AG04449 (cell line): ENCODE results near the gene SSR4.

Experiments
- CTCF ChIA-PET: fragments of 350-600 bp; formaldehyde crosslinking; extraction: SDS; loops from one replicate; lab custom pipeline; 2021; ENCODE audit warnings: antibody characterized with exemption; lab: Yijun Ruan, JAX
- POLR2A ChIA-PET: fragments of 400-600, 350-600 bp; formaldehyde crosslinking; extraction: SDS; loops from one replicate; lab custom pipeline; 2020; ENCODE audit warnings: antibody characterized with exemption, inconsistent platforms; lab: Yijun Ruan, JAX
- DNase-seq: peaks from one replicate; pipeline ENCODE4 v3.0.0-alpha.2; 2010; ENCODE audit warnings: low read depth, low spot score
- H3K4me3 ChIP-seq: 2 replicates; pipeline ENCODE4 v1.5.1; 2011; ENCODE audit warnings: low read depth, mild to moderate bottlenecking, control low read depth, low read length
- TF ChIP-seq, protein P1 (sequence below): IDR thresholded peaks from one replicate; pipeline ENCODE4 v1.5.1; 2011; ENCODE audit warnings: mild to moderate bottlenecking, moderate library complexity, low read length, control low read depth, inconsistent platforms; ENCODE audit not compliant: insufficient read depth; ENCODE audit errors: missing control alignments

The SSR4 gene

DNA sequence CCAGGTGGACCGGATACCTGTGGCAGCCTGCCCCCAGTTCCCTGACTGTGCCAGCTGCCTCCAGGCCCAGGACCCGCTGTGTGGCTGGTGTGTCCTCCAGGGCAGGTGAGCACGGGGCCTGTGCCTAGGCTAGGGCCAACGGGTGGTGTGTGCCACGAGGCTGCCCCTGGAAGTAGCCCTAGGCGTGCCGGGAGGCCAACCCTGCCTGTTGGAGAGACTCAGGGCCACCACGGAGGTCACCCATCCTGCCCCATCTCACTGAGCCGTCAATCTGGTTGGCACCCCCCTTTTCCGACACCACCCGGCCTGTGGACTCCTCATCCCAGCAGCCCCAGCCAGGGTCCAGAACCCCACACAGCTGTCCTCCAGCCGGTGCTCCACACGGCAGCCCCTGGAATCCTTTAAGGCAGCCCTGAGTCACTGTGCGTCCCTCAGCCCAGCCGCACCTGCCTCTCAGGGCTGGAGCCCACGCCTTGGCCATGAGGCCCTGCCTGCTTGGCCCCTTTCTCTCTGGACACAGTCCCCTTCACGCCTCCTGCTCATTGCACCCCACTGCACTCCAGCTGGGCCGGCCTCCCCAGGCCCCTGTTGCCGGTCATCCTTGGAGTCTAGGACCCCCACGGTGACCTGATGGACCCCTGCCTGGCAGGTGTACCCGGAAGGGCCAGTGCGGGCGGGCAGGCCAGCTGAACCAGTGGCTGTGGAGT is 25.2 kb upstream of the SSR4 start:
- TF ChIP-seq, protein P1, sequence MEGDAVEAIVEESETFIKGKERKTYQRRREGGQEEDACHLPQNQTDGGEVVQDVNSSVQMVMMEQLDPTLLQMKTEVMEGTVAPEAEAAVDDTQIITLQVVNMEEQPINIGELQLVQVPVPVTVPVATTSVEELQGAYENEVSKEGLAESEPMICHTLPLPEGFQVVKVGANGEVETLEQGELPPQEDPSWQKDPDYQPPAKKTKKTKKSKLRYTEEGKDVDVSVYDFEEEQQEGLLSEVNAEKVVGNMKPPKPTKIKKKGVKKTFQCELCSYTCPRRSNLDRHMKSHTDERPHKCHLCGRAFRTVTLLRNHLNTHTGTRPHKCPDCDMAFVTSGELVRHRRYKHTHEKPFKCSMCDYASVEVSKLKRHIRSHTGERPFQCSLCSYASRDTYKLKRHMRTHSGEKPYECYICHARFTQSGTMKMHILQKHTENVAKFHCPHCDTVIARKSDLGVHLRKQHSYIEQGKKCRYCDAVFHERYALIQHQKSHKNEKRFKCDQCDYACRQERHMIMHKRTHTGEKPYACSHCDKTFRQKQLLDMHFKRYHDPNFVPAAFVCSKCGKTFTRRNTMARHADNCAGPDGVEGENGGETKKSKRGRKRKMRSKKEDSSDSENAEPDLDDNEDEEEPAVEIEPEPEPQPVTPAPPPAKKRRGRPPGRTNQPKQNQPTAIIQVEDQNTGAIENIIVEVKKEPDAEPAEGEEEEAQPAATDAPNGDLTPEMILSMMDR, result no peak
- H3K4me3 ChIP-seq, result no peak overlapping the region
- ChIA-PET POLR2A (no interaction called here), CTCF (no interaction called here)
- DNase-seq, result no peak

DNA sequence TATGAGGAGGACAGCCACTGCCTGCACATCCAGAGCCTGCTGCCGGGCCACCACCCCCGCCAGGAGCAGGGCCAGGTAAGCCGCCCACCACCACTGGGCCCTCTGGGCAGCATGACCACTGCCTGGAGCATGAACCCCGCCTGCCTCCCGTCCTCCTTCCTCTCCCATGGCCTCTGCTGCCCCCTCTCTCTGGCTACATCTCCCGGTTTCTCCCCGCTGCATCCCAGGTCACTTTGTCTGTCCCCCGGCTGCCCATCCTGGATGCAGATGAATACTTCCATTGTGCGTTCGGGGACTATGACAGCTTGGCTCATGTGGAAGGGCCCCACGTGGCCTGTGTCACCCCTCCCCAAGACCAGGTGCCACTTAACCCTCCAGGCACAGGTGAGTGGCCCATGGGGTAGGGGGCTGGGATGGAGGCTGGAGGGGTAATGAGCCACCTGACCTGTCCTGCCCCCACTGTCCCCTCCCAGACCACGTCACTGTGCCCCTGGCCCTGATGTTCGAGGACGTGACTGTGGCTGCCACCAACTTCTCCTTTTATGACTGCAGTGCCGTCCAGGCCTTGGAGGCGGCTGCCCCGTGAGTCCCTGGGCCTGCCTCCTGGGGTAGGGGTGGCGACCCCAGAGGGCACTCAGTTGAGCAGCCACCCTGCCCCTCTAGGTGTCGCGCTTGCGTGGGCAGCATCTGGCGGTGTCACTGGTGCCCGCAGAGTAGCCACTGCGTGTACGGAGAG is 24.4 kb upstream of the SSR4 start:
- DNase-seq, result no peak
- H3K4me3 ChIP-seq, result no peak overlapping the region
- CTCF ChIA-PET, result no interaction called here
- POLR2A ChIA-PET, result no interaction called here
- TF ChIP-seq, protein P1, result no peak

DNA sequence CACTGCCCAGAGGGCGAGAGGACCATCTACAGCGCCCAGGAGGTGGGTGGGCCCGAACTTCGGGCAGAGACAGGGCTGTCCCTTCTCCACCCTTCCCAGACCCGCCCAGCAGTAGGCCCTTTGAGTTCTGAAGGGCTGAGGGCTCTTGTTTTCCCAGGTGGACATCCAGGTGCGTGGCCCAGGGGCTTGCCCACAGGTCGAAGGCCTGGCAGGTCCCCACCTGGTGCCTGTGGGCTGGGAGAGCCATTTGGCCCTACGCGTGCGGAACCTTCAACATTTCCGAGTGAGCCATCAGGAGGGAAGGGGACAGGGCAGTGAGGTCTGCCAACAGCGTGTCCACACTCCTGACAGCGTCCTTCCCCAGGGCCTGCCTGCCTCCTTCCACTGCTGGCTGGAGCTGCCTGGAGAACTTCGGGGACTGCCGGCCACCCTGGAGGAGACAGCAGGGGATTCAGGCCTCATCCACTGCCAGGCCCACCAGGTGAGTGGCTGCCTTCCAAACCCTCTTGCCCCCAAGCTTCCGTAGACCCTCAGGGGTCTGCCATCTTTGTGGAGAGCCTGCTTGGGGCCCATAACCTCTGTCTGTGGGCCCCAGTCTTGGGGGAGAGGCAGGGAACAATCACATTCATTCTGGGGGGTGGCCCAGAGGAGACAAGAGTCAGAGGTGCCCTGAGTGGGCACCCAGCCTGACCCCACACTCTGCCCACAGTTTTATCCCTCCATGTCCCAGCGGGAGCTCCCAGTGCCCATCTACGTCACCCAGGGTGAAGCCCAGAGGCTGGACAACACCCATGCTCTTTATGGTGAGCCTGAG is 23.7 kb upstream of the SSR4 start:
- H3K4me3 ChIP-seq, result no peak overlapping the region
- CTCF ChIA-PET, result no interaction called here
- TF ChIP-seq, protein P1, result no peak
- POLR2A ChIA-PET, result no interaction called here
- DNase-seq, result no peak

DNA sequence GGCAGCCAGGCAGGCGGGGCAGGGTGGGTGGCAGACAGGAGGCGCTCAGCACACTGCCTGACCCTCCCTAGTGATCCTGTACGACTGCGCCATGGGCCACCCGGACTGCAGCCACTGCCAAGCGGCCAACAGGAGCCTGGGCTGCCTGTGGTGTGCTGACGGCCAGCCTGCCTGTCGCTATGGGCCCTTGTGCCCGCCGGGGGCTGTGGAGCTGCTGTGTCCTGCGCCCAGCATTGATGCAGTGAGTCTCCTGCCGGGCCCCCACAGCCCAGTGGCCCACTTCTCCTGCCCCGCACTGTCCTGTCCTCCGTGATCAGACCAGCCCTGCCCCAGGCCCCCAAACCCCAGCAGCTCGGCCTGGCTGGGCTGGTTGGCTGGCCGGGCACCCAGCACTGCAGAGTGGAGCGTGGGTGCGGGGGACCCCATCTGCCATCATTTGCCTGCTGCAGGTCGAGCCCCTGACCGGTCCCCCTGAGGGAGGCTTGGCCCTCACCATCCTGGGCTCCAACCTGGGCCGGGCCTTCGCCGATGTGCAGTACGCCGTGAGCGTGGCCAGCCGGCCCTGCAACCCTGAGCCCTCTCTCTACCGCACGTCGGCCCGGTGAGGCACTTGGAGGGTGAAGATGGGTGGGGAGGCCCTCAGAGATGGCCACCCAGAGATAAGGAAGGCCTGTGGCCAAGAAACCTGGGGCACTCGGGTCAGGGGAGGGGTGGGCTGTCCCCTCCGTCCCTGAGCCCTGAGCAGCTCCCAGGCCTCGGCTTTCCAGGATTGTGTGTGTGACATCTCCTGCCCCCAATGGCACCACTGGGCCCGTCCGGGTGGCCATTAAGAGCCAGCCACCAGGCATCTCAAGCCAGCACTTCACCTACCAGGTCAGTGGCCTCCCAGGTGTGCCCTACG is 22.8 kb upstream of the SSR4 start:
- TF ChIP-seq, protein P1, result no peak
- no peak for DNase-seq
- ChIA-PET POLR2A (no interaction called here), CTCF (interaction anchor here (1.5 kb wide), 1 partner anchor 175 kb away, joined by 4 read pairs; no protein-coding TSS in a partner anchor)
- no peak overlapping the region for H3K4me3 ChIP-seq

DNA sequence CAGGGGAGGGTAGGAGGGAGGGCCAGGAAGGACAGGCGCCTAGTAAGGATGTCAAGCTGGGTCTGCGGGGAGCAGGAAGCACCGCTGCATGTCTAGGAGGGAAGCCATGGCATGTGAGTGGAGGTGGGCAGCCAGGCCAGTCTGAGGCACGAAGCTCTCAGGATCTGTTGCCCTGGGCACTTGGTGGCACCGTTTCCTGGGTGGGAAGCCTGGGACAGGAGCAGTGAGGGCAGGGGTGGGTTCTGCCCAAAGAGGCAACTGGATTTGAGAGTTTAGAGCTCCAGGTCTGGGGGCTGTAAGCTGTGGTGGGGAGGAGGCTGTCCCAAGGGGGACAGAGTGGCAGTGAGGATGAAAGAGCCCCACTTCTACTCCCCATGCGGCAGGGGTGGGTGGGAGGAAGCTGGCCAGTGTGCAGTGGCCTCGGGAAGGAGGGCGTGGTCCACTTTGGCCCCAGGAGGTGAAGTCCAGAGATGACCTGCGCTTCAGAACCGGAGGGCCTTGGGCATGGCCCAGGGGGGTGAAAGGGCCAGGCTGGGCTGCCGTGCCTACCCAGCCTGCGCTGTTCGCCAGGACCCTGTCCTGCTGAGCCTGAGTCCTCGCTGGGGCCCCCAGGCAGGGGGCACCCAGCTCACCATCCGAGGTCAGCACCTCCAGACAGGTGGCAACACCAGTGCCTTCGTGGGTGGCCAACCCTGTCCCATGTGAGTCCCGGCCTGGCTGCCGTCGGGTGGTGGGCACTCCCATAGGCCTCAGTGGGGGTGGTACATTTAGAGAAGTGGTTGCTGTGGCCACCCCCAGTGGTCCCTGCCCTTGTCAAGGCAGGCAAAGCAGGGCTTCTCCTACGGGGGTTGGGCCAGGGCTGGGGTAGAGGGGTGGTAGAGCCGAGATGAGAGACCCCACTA is 21.9 kb upstream of the SSR4 start:
- ChIA-PET POLR2A (no interaction called here), CTCF (interaction anchor here (1.5 kb wide), 1 partner anchor 174 kb away, joined by 4 read pairs; no protein-coding TSS in a partner anchor)
- no peak overlapping the region for H3K4me3 ChIP-seq
- no peak for DNase-seq
- TF ChIP-seq, protein P1, result no peak
